ENCODE measurements around the gene AMOT.
A peak's percentile ranks its signal among the peaks of the same experiment; 100 is the strongest.

GRCh38 chrX:112841114-112841819 lies 636 bp upstream of the AMOT start:
- no peak for TF ChIP-seq REST (IDR thresholded peaks at IDR 0.05; ENCODE audit: insufficient read depth in 1 of 2, low read depth in 2 of 2, low read length in 2 of 2)
- no peak; the same call in 1 of the 2 replicates for TF ChIP-seq POLR2AphosphoS5 (IDR thresholded peaks at IDR 0.05; ENCODE audit: low read depth, low read length)
- TF ChIP-seq TAF1 (IDR thresholded peaks at IDR 0.05; ENCODE audit: borderline replicate concordance, insufficient read depth, low read length), result no peak
- peak; percentile 38; the same call in 1 of the 2 replicates for TF ChIP-seq SIN3A (IDR thresholded peaks at IDR 0.05; ENCODE audit: borderline replicate concordance, insufficient read depth, low read length)

All from PFSK-1 (cell line).